ENCODE measurements around the gene METTL17. TPM values are rescaled to one million over a fixed set of nuclear protein-coding genes. Genes with fewer than 3 reads are reported as not detected.

The METTL17 gene
- total RNA-seq, 1 experiment from 2014 or later: 39.6 TPM

- no peak overlapping the region for H3K4me3 ChIP-seq (ENCODE audit: low read depth in 2 of 2, low read length in 2 of 2)
- TF ChIP-seq SIN3A (IDR thresholded peaks at IDR 0.05; ENCODE audit: borderline replicate concordance, insufficient read depth, low read depth, low read length): no peak
- TF ChIP-seq REST (IDR thresholded peaks at IDR 0.05; ENCODE audit: insufficient read depth in 1 of 2, low read depth in 2 of 2, low read length in 1 of 2): no peak
- no peak for TF ChIP-seq TCF7L2 (IDR thresholded peaks at IDR 0.05; ENCODE audit: low read depth, low read length)
- no peak for TF ChIP-seq CTCF (IDR thresholded peaks at IDR 0.05)
- TF ChIP-seq POLR2AphosphoS5 (IDR thresholded peaks at IDR 0.05; ENCODE audit: low read depth, low read length): no peak
- H3K36me3 ChIP-seq (ENCODE audit: control insufficient read depth, insufficient read depth, low read length): no peaks in the 10 kb centered on the region
- in situ Hi-C loops (cut with HindIII; ENCODE audit: low pct_unique_long_range_greater_than_20kb, low sequenced_read_pairs): no loop called here
- CTCF ChIA-PET: no interaction called here
- ATAC-seq: no peak
- H3K9me3 ChIP-seq (ENCODE audit: control insufficient read depth, insufficient read depth, low read depth, low read length): no peaks in the 10 kb centered on the region
- intact Hi-C loops (cut with micrococcal nuclease; ENCODE audit: unreplicated experiment): no loop called here
- H3K27ac ChIP-seq (ENCODE audit: low read length): no peak overlapping the region
- no TSS peak for BruUV-seq (replicated peaks)
- DNase-seq (ENCODE audit: low read depth, low spot score): no peak
- H3K27me3 ChIP-seq (ENCODE audit: control insufficient read depth, insufficient read depth, low read length): no peaks in the 10 kb centered on the region
- no peaks in the 10 kb centered on the region for H3K4me1 ChIP-seq (ENCODE audit: control insufficient read depth, insufficient read depth, low read length)
- POLR2A ChIA-PET: interaction anchor here (0.6 kb wide), 1 partner anchor 422 kb away, joined by 4 read pairs; no protein-coding TSS in a partner anchor
Observed at GRCh38 chr14:21016413-21017190, 26.8 kb downstream of the METTL17 start.

GRCh38 chr14:21017528-21018245, 27.9 kb downstream of the METTL17 start:
- no peak overlapping the region for H3K27ac ChIP-seq (ENCODE audit: low read length)
- POLR2A ChIA-PET: interaction anchor here (0.5 kb wide), 1 partner anchor 345 kb away, joined by 7 read pairs; no protein-coding TSS in a partner anchor
- CTCF ChIA-PET: no interaction called here
- BruUV-seq (replicated peaks): no TSS peak
- in situ Hi-C loops (cut with HindIII; ENCODE audit: low pct_unique_long_range_greater_than_20kb, low sequenced_read_pairs) (no loop called here), intact Hi-C loops (cut with micrococcal nuclease; ENCODE audit: unreplicated experiment) (no loop called here)
- no peaks in the 10 kb centered on the region for H3K9me3 ChIP-seq (ENCODE audit: control insufficient read depth, insufficient read depth, low read depth, low read length)
- TF ChIP-seq POLR2AphosphoS5 (IDR thresholded peaks at IDR 0.05; ENCODE audit: low read depth, low read length): no peak
- TF ChIP-seq REST (IDR thresholded peaks at IDR 0.05; ENCODE audit: insufficient read depth in 1 of 2, low read depth in 2 of 2, low read length in 1 of 2): no peak
- TF ChIP-seq CTCF (IDR thresholded peaks at IDR 0.05): no peak
- no peak for TF ChIP-seq SIN3A (IDR thresholded peaks at IDR 0.05; ENCODE audit: borderline replicate concordance, insufficient read depth, low read depth, low read length)
- no peak for TF ChIP-seq TCF7L2 (IDR thresholded peaks at IDR 0.05; ENCODE audit: low read depth, low read length)
- no peak overlapping the region for H3K4me3 ChIP-seq (ENCODE audit: low read depth in 2 of 2, low read length in 2 of 2)
- peaks cover 2% of the 10 kb centered on the region; the same call in 1 of the 2 replicates for H3K27me3 ChIP-seq (ENCODE audit: control insufficient read depth, insufficient read depth, low read length)
- no peaks in the 10 kb centered on the region for H3K4me1 ChIP-seq (ENCODE audit: control insufficient read depth, insufficient read depth, low read length)
- DNase-seq (ENCODE audit: low read depth, low spot score): no peak
- ATAC-seq: no peak
- H3K36me3 ChIP-seq (ENCODE audit: control insufficient read depth, insufficient read depth, low read length): no peaks in the 10 kb centered on the region

Data from Panc1 (cell line).